Activated CD4-positive, alpha-beta T cell treated with anti-CD3 and anti-CD28 coated beads, Interleukin-2, Interleukin-6, amounts not matched to agents 100 ng/mL and 50 ng/mL, durations not matched to agents 16 hours and 8 hours (primary cell): Measurements from ENCODE around the gene ABHD12B.

Experiments used
- DNase-seq: peaks from one replicate; pipeline ENCODE4 v3.0.0-alpha.2; 2020

The ABHD12B gene, protein sequence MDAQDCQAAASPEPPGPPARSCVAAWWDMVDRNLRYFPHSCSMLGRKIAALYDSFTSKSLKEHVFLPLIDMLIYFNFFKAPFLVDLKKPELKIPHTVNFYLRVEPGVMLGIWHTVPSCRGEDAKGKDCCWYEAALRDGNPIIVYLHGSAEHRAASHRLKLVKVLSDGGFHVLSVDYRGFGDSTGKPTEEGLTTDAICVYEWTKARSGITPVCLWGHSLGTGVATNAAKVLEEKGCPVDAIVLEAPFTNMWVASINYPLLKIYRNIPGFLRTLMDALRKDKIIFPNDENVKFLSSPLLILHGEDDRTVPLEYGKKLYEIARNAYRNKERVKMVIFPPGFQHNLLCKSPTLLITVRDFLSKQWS

DNA sequence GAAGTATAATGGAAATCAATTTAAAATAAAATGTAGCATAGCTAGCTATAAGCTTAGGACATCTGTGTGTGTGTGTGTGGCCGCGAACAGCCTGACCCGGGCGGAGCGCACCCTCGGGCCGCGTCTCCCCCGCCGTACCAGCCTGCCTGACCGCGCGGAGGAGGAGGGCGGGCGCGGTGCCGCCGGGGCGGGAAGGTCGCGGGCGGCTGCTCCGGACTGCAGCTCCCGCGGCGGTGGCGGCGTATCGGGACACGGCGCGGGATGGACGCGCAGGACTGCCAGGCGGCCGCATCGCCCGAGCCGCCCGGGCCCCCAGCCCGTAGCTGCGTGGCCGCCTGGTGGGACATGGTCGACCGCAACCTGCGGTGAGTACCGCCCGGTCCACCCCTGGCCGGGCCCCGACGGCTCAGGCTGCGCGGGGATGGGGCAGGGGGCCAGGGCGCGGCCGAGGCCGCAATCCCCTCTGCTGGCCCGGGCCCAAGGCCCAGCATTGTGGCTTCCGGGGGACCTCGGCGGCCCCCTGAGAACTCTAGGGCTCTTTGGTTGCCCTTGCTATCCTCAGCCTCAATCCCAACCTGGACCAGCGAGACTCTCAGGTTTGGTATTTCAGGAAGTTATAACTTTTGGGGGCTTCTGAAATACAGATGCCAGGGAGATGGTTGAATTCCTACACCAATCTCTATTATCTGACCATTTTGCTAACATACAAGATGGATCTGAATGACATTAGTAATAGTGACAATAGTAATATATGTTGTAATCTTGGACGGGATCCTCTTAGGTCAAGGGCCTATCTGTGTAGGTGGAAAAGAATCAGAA, at the start of gene ABHD12B:
ABHD12B (plus strand) TSS at position 140 of the 819 bp plus-strand sequence; CDS start at position 262, 122 bp downstream.
- no peak for DNase-seq

DNA sequence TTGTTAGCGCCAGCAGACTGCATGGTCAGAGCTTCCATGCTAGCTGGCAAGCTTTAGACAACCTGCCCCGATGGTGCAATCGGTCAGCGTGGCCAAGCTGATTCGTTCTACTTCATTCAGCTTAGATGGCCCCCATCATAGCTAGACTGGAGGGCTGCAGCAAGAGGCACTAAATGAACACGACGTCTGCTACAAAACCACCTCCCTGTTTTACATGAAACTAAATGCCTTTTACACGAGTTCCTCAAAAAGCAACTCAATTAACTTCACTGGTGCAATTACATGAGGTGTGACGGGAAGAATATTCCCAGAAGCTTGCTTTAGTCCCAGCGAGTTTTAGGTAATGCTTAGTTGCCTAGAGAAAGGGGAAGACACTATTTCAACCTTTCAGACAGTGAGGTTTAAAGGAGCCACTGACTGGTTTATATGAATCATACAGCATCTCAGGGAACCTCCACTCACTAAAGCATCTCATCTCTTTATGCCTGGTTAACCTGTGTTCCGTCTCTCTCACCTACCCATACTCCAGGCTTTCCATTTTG, 49.3 kb upstream of the ABHD12B start:
- peak; percentile 23 for DNase-seq

DNA sequence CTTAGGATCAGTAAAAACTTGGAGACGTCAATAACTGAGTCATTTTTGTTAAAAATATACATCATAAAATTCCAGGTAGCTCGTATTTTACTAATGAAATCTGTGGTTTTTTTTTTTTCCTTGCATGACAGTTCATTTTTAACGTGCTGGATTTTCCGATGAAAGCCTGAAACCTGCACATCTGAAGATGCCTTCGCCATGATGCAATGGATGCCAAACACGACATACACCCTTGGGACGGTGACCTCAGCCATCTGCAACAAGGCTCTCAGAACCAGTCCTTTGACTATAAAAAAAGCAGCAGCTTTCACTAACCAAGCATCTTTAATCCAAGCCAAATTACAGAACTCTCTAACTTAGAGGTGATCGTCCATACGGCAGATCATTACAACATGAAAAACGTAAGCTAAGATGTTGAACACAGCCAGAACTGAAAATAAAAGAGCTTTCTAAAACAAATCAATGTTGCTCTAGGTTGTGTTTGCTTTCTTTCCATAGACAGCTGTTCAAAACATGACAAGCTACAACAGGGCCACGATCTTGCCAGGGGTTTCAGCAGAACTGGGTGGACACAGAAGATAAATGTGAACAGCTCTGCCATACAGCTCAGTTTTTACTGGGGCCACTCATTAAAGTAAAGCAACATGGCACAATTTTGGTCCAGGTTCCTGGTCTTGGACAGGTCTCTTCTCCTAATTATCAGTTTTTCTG, 48.6 kb upstream of the ABHD12B start:
- no peak for DNase-seq

DNA sequence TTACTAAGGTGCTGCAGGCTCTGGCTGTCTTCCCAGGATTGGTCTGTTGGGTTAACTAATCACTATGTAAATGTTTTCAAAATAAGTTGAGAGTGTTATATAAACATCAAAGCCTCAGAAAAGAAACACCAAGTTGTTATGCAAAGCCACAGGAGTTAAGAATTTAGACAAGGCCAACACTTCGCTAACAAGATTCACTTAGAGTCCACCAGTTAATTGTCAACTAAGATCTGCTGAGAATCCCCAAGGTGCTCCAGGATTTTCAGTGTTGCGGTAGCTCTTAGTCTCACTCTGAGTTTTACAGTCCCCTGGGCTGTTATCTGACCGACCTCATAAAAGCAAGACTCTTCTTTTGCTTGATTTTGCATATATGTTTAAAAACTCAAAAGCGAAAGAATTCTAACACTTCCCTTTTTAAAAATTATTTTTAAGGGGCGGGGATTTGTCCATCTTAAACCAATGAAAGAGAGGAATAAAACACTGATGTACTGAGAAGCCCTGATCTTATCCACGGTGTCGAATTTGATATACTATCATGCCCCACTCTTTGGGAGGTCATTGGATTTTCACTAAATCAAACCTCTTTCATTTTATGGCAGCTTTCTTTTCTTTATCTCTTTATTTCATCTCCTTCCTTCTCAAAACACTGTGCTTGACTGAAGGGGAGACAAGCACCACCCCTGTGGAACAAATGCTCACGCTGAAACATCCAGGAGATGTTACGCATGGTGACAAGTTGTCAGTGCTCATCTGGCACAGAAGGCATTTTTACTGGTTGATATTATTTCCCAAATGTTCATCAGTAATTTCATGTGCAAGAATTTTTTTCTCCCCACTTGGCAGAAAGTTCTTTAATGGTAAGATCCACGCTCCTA, 47.9 kb upstream of the ABHD12B start:
- DNase-seq = no peak

DNA sequence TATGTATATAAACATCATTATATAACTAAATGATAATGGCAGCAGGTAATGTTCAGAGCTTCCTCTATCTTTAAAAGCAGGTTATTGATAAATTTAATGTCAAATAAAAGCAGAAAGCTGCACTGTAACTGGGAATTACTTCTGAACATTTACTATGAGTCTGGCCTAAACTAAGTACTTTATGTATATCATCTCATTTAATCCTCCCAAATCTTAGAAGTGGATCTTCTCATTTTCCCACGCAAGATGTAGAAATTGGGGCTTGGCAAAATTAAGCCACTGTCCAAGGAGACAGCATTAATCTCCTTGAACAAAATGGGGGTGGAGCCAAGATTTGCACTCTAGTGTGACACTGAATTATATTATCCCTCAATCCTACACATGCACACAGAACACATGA, 46.5 kb upstream of the ABHD12B start:
- no peak for DNase-seq

DNA sequence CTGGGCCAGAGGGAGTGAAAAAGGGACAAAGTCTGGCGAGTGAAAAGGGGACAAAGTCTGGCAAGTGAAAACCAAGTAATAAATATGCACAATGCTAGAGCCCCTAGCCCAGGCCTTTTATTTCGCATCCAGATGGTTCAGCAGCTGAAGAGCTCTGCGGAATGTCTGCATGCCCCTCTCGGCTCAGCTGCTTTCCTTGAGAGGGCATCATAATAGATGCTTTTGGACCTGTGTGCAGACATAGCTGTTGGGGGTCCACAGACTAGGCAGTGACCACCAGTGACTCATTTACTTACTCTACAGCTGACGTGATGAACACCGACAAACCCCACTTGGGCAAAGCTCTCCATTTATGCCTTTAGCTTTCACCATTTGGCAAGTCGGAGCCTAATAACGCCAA, 45.2 kb upstream of the ABHD12B start:
- no peak for DNase-seq

DNA sequence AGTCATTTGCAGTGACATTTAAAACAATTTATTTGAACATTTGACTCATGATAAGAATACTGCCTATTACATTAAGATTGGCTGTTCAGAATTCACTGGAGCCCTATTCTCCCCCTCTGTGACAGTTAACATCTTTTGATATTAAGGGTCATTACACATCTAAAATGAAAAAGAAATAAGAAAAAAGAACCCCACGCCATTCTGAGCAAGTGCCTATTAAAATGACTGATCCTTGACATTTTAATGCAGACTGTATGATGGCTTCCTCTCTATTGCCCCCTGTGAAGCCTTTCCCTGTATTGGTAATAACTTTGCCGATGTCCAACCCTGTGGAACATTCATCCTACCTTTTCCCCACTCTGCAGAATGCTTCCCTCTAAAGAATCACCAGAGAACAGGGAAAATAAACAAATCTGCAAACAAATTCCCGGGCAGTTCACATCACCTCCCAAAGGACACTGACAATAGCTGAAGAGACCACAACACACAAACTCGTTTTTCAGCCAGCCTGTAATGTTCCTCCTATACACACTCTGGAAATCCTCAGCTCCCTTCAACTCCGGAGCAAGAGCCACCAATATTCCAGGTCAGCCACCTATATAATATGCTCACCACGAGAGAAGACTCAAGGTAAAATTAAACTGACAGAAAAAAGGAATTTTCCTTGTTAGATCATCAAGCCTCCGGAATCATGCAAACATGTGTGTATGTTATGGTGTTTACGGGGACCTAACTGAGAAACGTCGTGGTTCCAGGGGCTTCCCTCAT, 42.9 kb upstream of the ABHD12B start:
- DNase-seq = no peak

DNA sequence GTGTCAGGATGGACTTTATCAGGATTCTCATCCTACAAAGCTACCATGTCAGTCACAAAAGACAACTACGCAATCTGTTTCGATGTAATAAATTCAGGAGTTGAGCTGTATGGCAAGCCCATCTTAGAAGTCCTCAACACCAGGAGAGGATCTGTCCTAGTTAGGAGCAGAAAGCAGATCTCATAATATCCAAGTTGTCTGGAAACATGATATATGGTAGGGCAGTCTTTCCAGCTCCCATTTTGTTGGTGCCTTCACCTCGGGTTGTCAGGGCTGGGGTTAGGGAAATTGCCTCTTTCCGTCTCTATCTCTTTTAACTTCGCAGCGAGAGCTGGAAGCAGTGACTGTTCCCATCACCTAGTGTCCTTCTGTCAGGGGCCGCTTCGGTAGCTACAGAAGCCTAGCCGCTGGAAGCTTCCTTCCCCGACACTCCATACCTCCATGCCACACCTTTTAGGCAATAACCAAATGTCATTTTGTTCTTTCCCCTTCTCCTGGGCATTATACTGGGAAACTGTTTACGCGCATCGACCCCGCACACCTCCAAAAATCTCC, 42.3 kb upstream of the ABHD12B start:
- no peak for DNase-seq

DNA sequence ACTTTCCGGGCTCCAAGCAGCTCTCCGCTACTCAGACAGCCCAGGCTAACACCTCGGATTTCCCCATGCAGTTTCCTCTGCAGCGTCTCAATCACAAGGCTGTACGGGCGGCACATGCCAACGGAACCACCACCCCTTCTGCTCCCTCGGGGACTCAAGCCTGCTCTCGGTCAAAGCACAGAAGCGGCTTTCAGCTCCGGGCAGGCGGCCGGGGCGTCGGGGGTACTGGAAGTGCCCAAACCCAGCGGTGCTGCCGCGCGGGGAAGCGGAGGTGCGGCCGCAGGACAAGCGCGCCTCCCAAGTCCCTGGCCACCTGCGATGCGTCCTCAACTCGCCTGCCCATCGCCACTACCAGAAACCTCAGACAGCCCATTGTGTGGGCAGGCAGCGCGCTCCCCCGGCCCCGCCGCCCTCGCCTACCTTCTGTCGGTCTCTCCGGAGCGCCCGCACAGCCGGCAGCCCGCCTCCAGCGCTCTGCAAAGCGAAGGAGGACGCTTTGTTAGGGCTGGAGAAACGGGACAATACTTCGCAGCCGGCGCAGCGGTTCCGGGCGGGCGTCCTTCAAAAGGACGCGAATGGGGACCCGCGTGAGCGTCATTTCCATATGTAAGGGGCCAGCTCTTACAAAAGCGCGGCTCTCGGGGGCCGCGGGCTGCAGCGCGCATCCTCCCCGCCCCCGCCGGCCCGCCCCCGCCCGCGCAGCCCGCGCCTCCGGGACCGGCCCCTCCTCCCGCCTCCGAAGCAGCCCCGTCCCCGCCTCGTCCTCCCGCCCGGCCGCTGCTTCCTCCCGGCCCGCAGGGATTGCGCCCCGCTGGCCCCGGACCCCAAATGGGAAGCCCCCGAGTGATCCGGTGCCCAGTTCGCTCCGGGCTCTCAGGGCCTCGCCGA, 41.6 kb upstream of the ABHD12B start:
- DNase-seq = peak; percentile 70

DNA sequence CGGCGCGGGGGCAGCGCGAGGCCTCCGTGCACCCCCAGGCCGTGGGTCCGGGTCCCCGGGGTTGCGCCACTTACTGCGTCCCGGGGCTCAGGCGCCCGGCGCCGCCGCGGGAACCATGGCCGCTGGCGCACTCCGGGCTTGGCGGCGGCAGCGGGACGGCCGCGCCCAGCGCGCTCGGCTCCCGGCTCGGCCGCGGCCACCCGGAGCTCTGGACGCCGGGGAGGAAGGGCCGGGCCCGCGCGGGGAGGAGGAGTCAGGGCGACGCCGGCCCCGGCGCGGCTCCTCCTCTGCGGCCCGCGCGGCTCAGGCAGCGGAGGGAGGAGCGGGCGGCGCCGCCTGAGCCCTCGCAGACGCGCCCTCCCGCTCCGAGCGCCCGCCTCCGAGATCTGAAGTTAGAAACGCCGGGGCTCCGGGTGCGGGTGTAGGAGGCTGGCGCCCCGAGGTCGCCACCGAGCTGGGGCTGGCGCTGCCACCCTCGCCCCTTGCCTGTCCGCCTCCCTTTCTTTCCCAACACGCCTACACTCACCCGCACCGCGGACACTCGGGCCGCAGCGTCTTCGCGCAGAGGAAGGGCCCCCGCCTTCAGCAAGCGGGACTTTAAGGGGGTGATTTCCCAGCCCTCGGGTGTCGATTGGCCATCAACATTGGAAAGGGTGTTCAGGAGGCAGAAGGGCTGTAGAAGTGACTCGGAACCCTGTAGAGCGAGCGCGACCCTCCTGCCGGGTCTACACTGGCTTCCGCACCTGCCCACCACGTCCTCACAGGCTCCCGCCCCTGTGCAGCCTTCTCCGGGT, 40.7 kb upstream of the ABHD12B start, which contains the start of gene NIN:
NIN (minus strand) TSS at position 231 of the 794 bp plus-strand sequence. CDS start 9,106 bp downstream, outside the sequence.
- DNase-seq = peak; percentile 77

DNA sequence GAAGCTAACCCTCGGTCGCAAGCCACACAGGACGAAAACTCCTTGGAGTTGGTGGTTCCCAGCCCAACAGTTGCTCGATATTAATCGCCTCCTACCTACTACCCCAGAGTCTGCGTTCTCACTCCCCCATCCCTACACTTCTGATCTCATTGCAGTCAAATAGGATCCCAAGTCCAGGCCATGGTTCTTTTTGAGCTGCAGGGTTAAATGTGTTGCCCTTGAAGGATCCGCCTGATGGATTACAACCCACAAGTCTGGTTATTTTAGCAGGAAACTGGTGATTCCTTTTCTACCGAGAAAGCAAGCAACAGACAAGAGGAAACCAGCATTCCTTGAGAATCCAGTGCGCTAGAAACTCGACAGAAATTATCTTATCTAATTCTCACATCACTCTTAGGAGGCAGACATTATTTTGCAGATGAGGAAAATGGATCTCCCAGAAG, 40.1 kb upstream of the ABHD12B start:
- DNase-seq = no peak

DNA sequence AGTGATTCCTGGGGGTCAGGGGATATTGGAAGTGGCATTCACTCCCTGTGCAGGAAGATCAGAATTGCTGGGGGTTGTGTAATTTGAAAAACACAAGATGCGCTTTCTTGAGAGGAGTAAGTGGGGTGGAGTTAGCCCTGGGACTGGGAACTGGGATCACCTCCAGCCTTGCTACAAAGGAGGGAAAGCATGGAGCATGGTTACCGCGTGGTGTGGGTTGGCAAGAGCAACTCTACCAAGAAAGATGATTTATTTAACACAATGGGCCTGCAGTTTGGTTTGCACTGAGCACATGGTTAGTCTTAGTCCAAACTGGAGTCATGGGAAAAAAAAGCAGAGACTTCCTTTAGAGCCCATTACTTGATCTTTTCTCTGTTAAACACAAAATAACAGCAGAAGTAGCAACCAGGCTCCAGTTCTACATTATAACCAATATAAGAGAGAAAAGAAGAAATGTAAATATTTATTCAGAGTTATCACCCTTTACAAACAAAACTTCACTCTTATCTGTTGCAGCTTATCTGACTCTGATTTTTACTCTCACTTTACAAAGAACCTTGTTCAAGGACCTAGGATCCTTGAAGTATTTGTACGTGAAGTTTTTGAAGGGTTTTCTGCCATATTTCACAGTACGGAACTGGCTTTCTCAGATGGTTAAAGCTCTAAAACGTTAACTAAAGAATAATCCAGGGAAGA, 38.8 kb upstream of the ABHD12B start:
- no peak for DNase-seq

DNA sequence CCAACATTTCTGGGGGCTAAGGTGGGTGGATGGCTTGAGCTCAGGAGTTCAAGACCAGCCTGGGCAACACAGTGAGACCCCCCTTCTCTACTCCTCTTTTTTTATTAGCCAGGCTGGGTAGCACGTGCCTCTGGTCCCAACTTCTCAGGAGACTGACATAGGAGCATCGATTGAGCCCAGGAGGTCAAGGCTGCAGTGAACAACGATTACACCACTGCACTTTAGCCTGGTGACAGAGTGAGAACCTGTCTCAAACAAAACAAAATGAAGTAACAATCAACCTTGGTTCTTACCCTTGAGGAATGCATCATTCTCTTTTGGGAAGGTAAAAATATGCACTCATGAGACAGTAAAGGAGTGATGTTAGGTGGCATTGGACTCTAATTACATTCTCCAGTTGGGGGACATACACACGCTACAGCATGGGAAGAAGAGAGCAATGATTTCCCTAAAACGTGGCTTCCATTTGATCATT, 37.0 kb upstream of the ABHD12B start:
- DNase-seq = no peak

DNA sequence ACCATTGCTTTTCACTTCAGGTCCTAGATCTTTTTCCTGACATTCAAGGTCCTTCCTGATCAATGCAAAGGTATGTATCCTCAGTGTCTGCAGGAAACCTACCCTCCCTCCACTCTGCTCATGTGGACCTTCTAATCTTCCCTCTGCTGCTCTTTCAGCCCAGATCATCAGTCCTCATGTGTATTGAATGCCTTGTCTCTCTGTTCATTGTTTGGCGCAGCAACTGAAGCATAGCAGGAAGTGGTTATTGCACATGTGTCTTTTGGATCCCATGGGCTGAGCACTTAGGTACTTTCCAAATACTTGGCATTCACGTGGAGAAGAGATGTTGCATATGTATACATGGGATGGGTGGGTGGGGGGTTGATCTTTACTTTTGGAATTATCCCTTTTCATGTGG, 36.6 kb upstream of the ABHD12B start:
- DNase-seq = no peak

DNA sequence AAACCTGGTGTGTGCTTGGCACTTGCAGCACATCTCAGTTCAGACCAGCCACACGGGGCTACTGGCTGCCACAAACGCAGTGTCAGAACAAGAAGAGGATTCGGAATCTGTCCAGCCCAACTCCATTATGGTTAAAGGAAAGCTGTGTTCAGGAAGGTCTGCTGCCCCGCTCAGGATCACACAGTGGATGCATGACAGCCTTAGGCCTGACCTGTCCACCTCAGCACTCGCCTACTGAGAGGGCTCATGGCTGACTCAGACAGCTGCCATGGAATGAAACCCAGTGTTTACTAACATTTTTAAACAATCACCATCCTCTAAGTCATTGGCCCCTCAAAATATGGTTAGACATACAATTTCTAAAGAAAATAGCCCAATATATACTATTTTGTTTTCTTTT, 35.3 kb upstream of the ABHD12B start:
- DNase-seq = no peak

DNA sequence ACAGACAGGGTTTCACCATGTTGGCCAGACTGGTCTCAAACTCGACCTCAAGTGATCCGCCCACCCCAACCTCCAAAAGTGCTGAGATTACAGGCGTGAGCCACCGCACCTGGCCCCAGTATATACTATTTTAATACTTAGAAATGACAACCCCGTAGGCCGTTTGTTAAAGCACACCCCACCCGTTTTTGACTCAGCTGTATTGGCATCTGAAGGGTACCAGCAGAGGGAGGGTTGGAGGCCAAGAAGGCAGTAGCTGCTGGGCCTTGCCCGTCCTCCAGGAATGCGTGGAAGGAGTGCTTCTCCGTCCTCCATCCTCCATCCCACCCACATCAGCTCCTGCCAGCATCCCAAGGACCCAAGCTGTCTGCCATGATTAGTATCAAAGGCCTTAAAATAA, 34.6 kb upstream of the ABHD12B start:
- no peak for DNase-seq

DNA sequence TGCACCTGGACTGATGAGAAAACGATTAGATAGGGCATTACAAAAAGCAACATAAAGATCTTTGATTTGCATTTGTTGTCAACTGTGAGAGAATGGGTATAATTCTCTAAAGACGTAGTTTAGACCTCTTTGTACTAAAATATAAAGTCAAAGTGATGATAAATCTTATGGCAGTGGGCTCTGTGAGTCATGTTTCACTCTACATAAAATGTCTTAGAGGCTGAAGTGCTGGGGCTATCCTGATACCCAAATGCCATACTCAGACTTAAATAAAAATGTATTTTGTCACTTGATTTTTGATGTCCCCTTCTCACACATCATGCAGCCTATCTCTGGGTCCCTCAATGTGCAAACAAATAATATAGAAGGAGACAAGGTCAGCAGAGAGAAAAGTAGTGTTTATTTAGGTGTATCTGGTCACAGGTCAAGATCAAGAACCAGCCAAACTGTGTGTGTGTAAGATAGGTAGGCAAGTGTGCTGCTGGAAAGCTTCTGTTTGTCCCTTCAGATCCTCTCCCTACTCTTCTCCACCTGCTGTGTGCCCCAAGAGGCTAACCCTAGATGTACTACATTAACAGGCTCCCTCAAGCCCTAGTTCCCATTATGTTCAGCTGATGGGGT, 33.9 kb upstream of the ABHD12B start:
- no peak for DNase-seq

DNA sequence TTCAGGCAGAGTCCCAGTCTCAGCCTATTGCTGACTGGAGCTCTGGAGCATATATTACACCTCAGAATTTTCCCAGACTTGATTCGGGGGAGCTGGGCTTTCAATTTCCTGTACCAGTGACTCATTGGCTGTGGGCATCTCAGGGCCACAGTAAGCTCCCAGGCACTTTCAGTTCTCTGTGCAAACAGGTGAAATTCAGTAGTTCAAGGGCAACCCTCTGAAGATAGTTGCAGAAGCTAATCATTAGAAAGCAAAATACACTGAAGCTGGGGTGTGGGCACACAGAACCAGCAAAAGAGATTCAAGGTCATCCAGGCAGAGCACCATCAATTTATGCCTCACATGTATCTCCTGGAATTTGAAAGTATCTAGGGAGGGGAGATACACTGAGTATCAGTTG, 32.8 kb upstream of the ABHD12B start:
- no peak for DNase-seq
